Measurements from ENCODE around the gene PLPPR2. TPM values are rescaled to one million over a fixed set of nuclear protein-coding genes. Genes with fewer than 3 reads are reported as not detected.
"Not testable (repeated sequence)": the region's sequence is repeated elsewhere in the genome, so short reads cannot be mapped to it uniquely, and the experiment has no call there.

The PLPPR2 gene
- total and polyA plus RNA-seq, 4 donors = 11.4 to 41.0 (median 36.9) TPM

GRCh38 chr19:11400798-11401197 lies 45.6 kb downstream of the PLPPR2 start:
- no peak overlapping the region for H3K27ac ChIP-seq (ENCODE audit: low read depth in 1 of 2, low read length in 2 of 2)
- ATAC-seq (ENCODE audit: low FRiP score) (no peak), DNase-seq (no peak)
- no peaks in the 10 kb centered on the region for H3K36me3 ChIP-seq (ENCODE audit: control insufficient read depth in 1 of 2, insufficient read depth in 2 of 2, low read length in 1 of 2)
- no peak overlapping the region for H3K4me3 ChIP-seq (ENCODE audit: low read length in 2 of 2)
- H3K4me1 ChIP-seq (ENCODE audit: control insufficient read depth in 1 of 2, insufficient read depth in 2 of 2, low read length in 2 of 2) = no peaks in the 10 kb centered on the region
- no peaks in the 10 kb centered on the region for H3K9me3 ChIP-seq (ENCODE audit: control insufficient read depth, low read length)
- H3K27me3 ChIP-seq (ENCODE audit: control insufficient read depth in 1 of 2, insufficient read depth in 2 of 2, low read length in 1 of 2) = no peaks in the 10 kb centered on the region
- intact Hi-C loops (cut with DNase I) = no loop called here
- WGBS, 2 donors = 68% methylated on average over 1 of the region's 1 CpG

GRCh38 chr19:11401808-11402543 lies 46.7 kb downstream of the PLPPR2 start:
- Histone ChIP-seq H3K9me3 (ENCODE audit: control insufficient read depth, low read length) (no peaks in the 10 kb centered on the region), H3K27ac (ENCODE audit: low read depth in 1 of 2, low read length in 2 of 2) (no peak overlapping the region), H3K36me3 (ENCODE audit: control insufficient read depth in 1 of 2, insufficient read depth in 2 of 2, low read length in 1 of 2) (no peaks in the 10 kb centered on the region), H3K4me1 (ENCODE audit: control insufficient read depth in 1 of 2, insufficient read depth in 2 of 2, low read length in 2 of 2) (no peaks in the 10 kb centered on the region), H3K27me3 (ENCODE audit: control insufficient read depth in 1 of 2, insufficient read depth in 2 of 2, low read length in 1 of 2) (no peaks in the 10 kb centered on the region), H3K4me3 (ENCODE audit: low read length in 2 of 2) (no peak overlapping the region)
- 80 to 83% methylated on average over 8 to 9 of the region's 9 CpGs for WGBS, 2 donors
- DNase-seq (no peak), ATAC-seq (ENCODE audit: low FRiP score) (no peak)
- intact Hi-C loops (cut with DNase I) = no loop called here

GRCh38 chr19:11404588-11405222 lies 49.5 kb downstream of the PLPPR2 start:
- ATAC-seq (ENCODE audit: low FRiP score) = no peak
- no peak for DNase-seq
- Histone ChIP-seq H3K9me3 (ENCODE audit: control insufficient read depth, low read length) (no peaks in the 10 kb centered on the region), H3K4me1 (ENCODE audit: control insufficient read depth in 1 of 2, insufficient read depth in 2 of 2, low read length in 2 of 2) (no peaks in the 10 kb centered on the region), H3K36me3 (ENCODE audit: control insufficient read depth in 1 of 2, insufficient read depth in 2 of 2, low read length in 1 of 2) (no peaks in the 10 kb centered on the region), H3K27me3 (ENCODE audit: control insufficient read depth in 1 of 2, insufficient read depth in 2 of 2, low read length in 1 of 2) (no peaks in the 10 kb centered on the region), H3K27ac (ENCODE audit: low read depth in 1 of 2, low read length in 2 of 2) (no peak overlapping the region), H3K4me3 (ENCODE audit: low read length in 2 of 2) (no peak overlapping the region)
- 55 to 66% methylated on average over 9 of the region's 9 CpGs for WGBS, 2 donors
- intact Hi-C loops (cut with DNase I) = no loop called here

GRCh38 chr19:11405846-11406643 lies 50.8 kb downstream of the PLPPR2 start:
- Histone ChIP-seq H3K27me3 (ENCODE audit: control insufficient read depth in 1 of 2, insufficient read depth in 2 of 2, low read length in 1 of 2) (no peaks in the 10 kb centered on the region), H3K9me3 (ENCODE audit: control insufficient read depth, low read length) (no peaks in the 10 kb centered on the region), H3K27ac (ENCODE audit: low read depth in 1 of 2, low read length in 2 of 2) (no peak overlapping the region), H3K4me1 (ENCODE audit: control insufficient read depth in 1 of 2, insufficient read depth in 2 of 2, low read length in 2 of 2) (no peaks in the 10 kb centered on the region), H3K36me3 (ENCODE audit: control insufficient read depth in 1 of 2, insufficient read depth in 2 of 2, low read length in 1 of 2) (no peaks in the 10 kb centered on the region), H3K4me3 (ENCODE audit: low read length in 2 of 2) (no peak overlapping the region)
- 25 to 45% methylated on average over 44 of the region's 44 CpGs for whole genome bisulfite sequencing, 2 donors
- DNase-seq (peak in 1 of 2 donors; percentile 75), ATAC-seq (ENCODE audit: low FRiP score) (no peak)
- intact Hi-C loops (cut with DNase I) = no loop called here

- H3K4me1 ChIP-seq (ENCODE audit: control insufficient read depth in 1 of 2, insufficient read depth in 2 of 2, low read length in 2 of 2); H3K36me3 ChIP-seq (ENCODE audit: control insufficient read depth in 1 of 2, insufficient read depth in 2 of 2, low read length in 1 of 2); H3K9me3 ChIP-seq (ENCODE audit: control insufficient read depth, low read length); ATAC-seq (ENCODE audit: low FRiP score); H3K4me3 ChIP-seq (ENCODE audit: low read length in 2 of 2); DNase-seq; H3K27ac ChIP-seq (ENCODE audit: low read depth in 1 of 2, low read length in 2 of 2); intact Hi-C loops (cut with DNase I); H3K27me3 ChIP-seq (ENCODE audit: control insufficient read depth in 1 of 2, insufficient read depth in 2 of 2, low read length in 1 of 2): not testable (repeated sequence)
- WGBS, 2 donors = 80 to 86% methylated on average over 12 of the region's 12 CpGs
Measured at GRCh38 chr19:11406703-11407236, 51.5 kb downstream of the PLPPR2 start.

- ATAC-seq (ENCODE audit: low FRiP score) = no peak
- Histone ChIP-seq H3K27me3 (ENCODE audit: control insufficient read depth in 1 of 2, insufficient read depth in 2 of 2, low read length in 1 of 2) (no peaks in the 10 kb centered on the region), H3K4me1 (ENCODE audit: control insufficient read depth in 1 of 2, insufficient read depth in 2 of 2, low read length in 2 of 2) (no peaks in the 10 kb centered on the region), H3K27ac (ENCODE audit: low read depth in 1 of 2, low read length in 2 of 2) (no peak overlapping the region), H3K36me3 (ENCODE audit: control insufficient read depth in 1 of 2, insufficient read depth in 2 of 2, low read length in 1 of 2) (no peaks in the 10 kb centered on the region), H3K4me3 (ENCODE audit: low read length in 2 of 2) (no peak overlapping the region), H3K9me3 (ENCODE audit: control insufficient read depth, low read length) (no peaks in the 10 kb centered on the region)
- no peak for DNase-seq
- intact Hi-C loops (cut with DNase I) = no loop called here
- 83 to 90% methylated on average over 4 of the region's 4 CpGs for WGBS, 2 donors
Measured at GRCh38 chr19:11408591-11408990, 53.4 kb downstream of the PLPPR2 start.

- 64 to 71% methylated on average over 8 of the region's 8 CpGs for WGBS, 2 donors
- no peak overlapping the region for H3K4me3 ChIP-seq (ENCODE audit: low read length in 2 of 2)
- no peaks in the 10 kb centered on the region for H3K4me1 ChIP-seq (ENCODE audit: control insufficient read depth in 1 of 2, insufficient read depth in 2 of 2, low read length in 2 of 2)
- H3K36me3 ChIP-seq (ENCODE audit: control insufficient read depth in 1 of 2, insufficient read depth in 2 of 2, low read length in 1 of 2) = no peaks in the 10 kb centered on the region
- no peak for ATAC-seq (ENCODE audit: low FRiP score)
- H3K27me3 ChIP-seq (ENCODE audit: control insufficient read depth in 1 of 2, insufficient read depth in 2 of 2, low read length in 1 of 2) = no peaks in the 10 kb centered on the region
- no peak overlapping the region for H3K27ac ChIP-seq (ENCODE audit: low read depth in 1 of 2, low read length in 2 of 2)
- intact Hi-C loops (cut with DNase I) = no loop called here
- no peak for DNase-seq
- H3K9me3 ChIP-seq (ENCODE audit: control insufficient read depth, low read length) = no peaks in the 10 kb centered on the region
Measured at GRCh38 chr19:11410682-11411081, 55.5 kb downstream of the PLPPR2 start.

- Histone ChIP-seq H3K4me1 (ENCODE audit: control insufficient read depth in 1 of 2, insufficient read depth in 2 of 2, low read length in 2 of 2) (no peaks in the 10 kb centered on the region), H3K36me3 (ENCODE audit: control insufficient read depth in 1 of 2, insufficient read depth in 2 of 2, low read length in 1 of 2) (no peaks in the 10 kb centered on the region), H3K9me3 (ENCODE audit: control insufficient read depth, low read length) (no peaks in the 10 kb centered on the region), H3K27ac (ENCODE audit: low read depth in 1 of 2, low read length in 2 of 2) (no peak overlapping the region), H3K4me3 (ENCODE audit: low read length in 2 of 2) (no peak overlapping the region), H3K27me3 (ENCODE audit: control insufficient read depth in 1 of 2, insufficient read depth in 2 of 2, low read length in 1 of 2) (no peaks in the 10 kb centered on the region)
- WGBS, 2 donors = 93% methylated on average over 2 of the region's 2 CpGs
- ATAC-seq (ENCODE audit: low FRiP score) (no peak), DNase-seq (no peak)
- intact Hi-C loops (cut with DNase I) = no loop called here
Measured at GRCh38 chr19:11414544-11414943, 59.3 kb downstream of the PLPPR2 start.
